NB4 (cell line): ENCODE results near the gene TENT5A.

ENCODE experiments used
- MAX ChIP-seq: IDR thresholded peaks from 2 replicates; pipeline ENCODE4 v1.6.1; 2011; ENCODE audit warnings: low read depth, low read length
- MYC ChIP-seq: IDR thresholded peaks from 2 replicates; pipeline ENCODE4 v1.6.1; 2011; ENCODE audit warnings: low read depth, low read length
- POLR2A ChIP-seq: IDR thresholded peaks from 2 replicates; pipeline ENCODE4 v1.6.1; 2011; ENCODE audit warnings: mild to moderate bottlenecking; ENCODE audit not compliant: insufficient read length; ENCODE audit errors: extremely low read depth
- TF ChIP-seq, protein P1 (sequence below): IDR thresholded peaks from one replicate; pipeline ENCODE4 v1.5.1; 2012; ENCODE audit warnings: low read depth, low read length

GRCh38 chr6:81762132-81762531 is 9.7 kb upstream of the TENT5A start:
- TF ChIP-seq, protein P1, sequence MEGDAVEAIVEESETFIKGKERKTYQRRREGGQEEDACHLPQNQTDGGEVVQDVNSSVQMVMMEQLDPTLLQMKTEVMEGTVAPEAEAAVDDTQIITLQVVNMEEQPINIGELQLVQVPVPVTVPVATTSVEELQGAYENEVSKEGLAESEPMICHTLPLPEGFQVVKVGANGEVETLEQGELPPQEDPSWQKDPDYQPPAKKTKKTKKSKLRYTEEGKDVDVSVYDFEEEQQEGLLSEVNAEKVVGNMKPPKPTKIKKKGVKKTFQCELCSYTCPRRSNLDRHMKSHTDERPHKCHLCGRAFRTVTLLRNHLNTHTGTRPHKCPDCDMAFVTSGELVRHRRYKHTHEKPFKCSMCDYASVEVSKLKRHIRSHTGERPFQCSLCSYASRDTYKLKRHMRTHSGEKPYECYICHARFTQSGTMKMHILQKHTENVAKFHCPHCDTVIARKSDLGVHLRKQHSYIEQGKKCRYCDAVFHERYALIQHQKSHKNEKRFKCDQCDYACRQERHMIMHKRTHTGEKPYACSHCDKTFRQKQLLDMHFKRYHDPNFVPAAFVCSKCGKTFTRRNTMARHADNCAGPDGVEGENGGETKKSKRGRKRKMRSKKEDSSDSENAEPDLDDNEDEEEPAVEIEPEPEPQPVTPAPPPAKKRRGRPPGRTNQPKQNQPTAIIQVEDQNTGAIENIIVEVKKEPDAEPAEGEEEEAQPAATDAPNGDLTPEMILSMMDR: no peak
- TF ChIP-seq POLR2A: no peak
- no peak for TF ChIP-seq MYC
- no peak for TF ChIP-seq MAX
